Measurements from ENCODE around the gene PPM1E. TPM values are rescaled to one million over a fixed set of nuclear protein-coding genes. Genes with fewer than 3 reads are reported as not detected.

The PPM1E gene
- total RNA-seq, 6 experiments from 2014 or later, result 0.61 to 1.3 (median 0.97) TPM

- intact Hi-C loops (cut with DNase I), result no loop called here
- no peak for TF ChIP-seq POLR2A (IDR thresholded peaks at IDR 0.05)
- no peak for ATAC-seq
- Histone ChIP-seq H3K27me3 (no peaks in the 10 kb centered on the region), H3K4me3 (no peak overlapping the region), H3K36me3 (no peaks in the 10 kb centered on the region), H3K4me1 (no peaks in the 10 kb centered on the region), H3K9me3 (no peaks in the 10 kb centered on the region), H3K27ac (no peak overlapping the region)
- no peak for DNase-seq
- 42% methylated on average over 1 of the region's 1 CpG for WGBS (ENCODE audit: insufficient coverage, low coverage, low lambda C conversion rate, missing lambda C conversion rate)
Measured at GRCh38 chr17:58969156-58969555, 213.5 kb downstream of the PPM1E start.

- ATAC-seq, result no peak
- no peak for DNase-seq
- H3K4me1 ChIP-seq, result no peaks in the 10 kb centered on the region
- no peaks in the 10 kb centered on the region for H3K9me3 ChIP-seq
- H3K4me3 ChIP-seq, result no peak overlapping the region
- H3K27ac ChIP-seq, result no peak overlapping the region
- 100% methylated on average over 1 of the region's 4 CpGs for WGBS (ENCODE audit: insufficient coverage, low coverage, low lambda C conversion rate, missing lambda C conversion rate)
- H3K27me3 ChIP-seq, result no peaks in the 10 kb centered on the region
- H3K36me3 ChIP-seq, result no peaks in the 10 kb centered on the region
- intact Hi-C loops (cut with DNase I), result no loop called here
- TF ChIP-seq POLR2A (IDR thresholded peaks at IDR 0.05), result no peak
Measured at GRCh38 chr17:58969612-58970011, 214.0 kb downstream of the PPM1E start.

GRCh38 chr17:58970609-58971450, 215.2 kb downstream of the PPM1E start:
- WGBS (ENCODE audit: insufficient coverage, low coverage, low lambda C conversion rate, missing lambda C conversion rate), result 74% methylated on average over 7 of the region's 7 CpGs
- H3K36me3 ChIP-seq, result no peaks in the 10 kb centered on the region
- no peak overlapping the region for H3K27ac ChIP-seq
- no peak overlapping the region for H3K4me3 ChIP-seq
- intact Hi-C loops (cut with DNase I), result no loop called here
- no peaks in the 10 kb centered on the region for H3K9me3 ChIP-seq
- DNase-seq (no peak), ATAC-seq (no peak)
- H3K4me1 ChIP-seq, result no peaks in the 10 kb centered on the region
- H3K27me3 ChIP-seq, result no peaks in the 10 kb centered on the region
- no peak for TF ChIP-seq POLR2A (IDR thresholded peaks at IDR 0.05)

- no peak for ATAC-seq
Measured at GRCh38 chr17:58974354-58974753, 218.7 kb downstream of the PPM1E start.

GRCh38 chr17:58976541-58976940, 220.9 kb downstream of the PPM1E start:
- Histone ChIP-seq H3K27me3 (no peaks in the 10 kb centered on the region), H3K36me3 (no peaks in the 10 kb centered on the region), H3K9me3 (no peaks in the 10 kb centered on the region), H3K4me3 (no peak overlapping the region), H3K4me1 (no peaks in the 10 kb centered on the region), H3K27ac (no peak overlapping the region)
- intact Hi-C loops (cut with DNase I), result no loop called here
- DNase-seq (no peak), ATAC-seq (no peak)
- no peak for TF ChIP-seq CTCF (IDR thresholded peaks at IDR 0.05)
- TF ChIP-seq POLR2A (IDR thresholded peaks at IDR 0.05), result no peak
- WGBS (ENCODE audit: insufficient coverage, low coverage, low lambda C conversion rate, missing lambda C conversion rate), result 90% methylated on average over 3 of the region's 3 CpGs

More at GRCh38 chr17:58974354-58974753, 218.7 kb downstream of the PPM1E start:
- Histone ChIP-seq H3K27ac (no peak overlapping the region), H3K4me1 (no peaks in the 10 kb centered on the region), H3K36me3 (no peaks in the 10 kb centered on the region), H3K4me3 (no peak overlapping the region), H3K27me3 (no peaks in the 10 kb centered on the region), H3K9me3 (no peaks in the 10 kb centered on the region)
- no peak for DNase-seq
- intact Hi-C loops (cut with DNase I), result no loop called here
- 77% methylated on average over 2 of the region's 2 CpGs for WGBS (ENCODE audit: insufficient coverage, low coverage, low lambda C conversion rate, missing lambda C conversion rate)
- TF ChIP-seq POLR2A (IDR thresholded peaks at IDR 0.05) (no peak), CTCF (IDR thresholded peaks at IDR 0.05) (no peak)

GRCh38 chr17:58980706-58981481, 225.2 kb downstream of the PPM1E start:
- Histone ChIP-seq H3K4me3 (no peak overlapping the region), H3K27me3 (no peaks in the 10 kb centered on the region), H3K9me3 (no peaks in the 10 kb centered on the region), H3K4me1 (no peaks in the 10 kb centered on the region), H3K36me3 (no peaks in the 10 kb centered on the region), H3K27ac (no peak overlapping the region)
- ATAC-seq, result no peak
- WGBS (ENCODE audit: insufficient coverage, low coverage, low lambda C conversion rate, missing lambda C conversion rate), result 82% methylated on average over 2 of the region's 3 CpGs
- DNase-seq, result no peak
- intact Hi-C loops (cut with DNase I), result no loop called here
- TF ChIP-seq CTCF (IDR thresholded peaks at IDR 0.05) (no peak), POLR2A (IDR thresholded peaks at IDR 0.05) (no peak)

Measured in right lobe of liver (tissue), 6 donors.